ENCODE results near the gene MADD.

- TF ChIP-seq LARP7 (IDR thresholded peaks at IDR 0.05): no peak
- TF ChIP-seq CREB1 (IDR thresholded peaks at IDR 0.05; ENCODE audit: low read depth): no peak
- TF ChIP-seq CTCF (IDR thresholded peaks at IDR 0.05 in 2 of 3, conservative IDR thresholded peaks at IDR 0.05 in 1 of 3; ENCODE audit: control insufficient read depth in 2 of 3, extremely low read depth in 1 of 3, insufficient read depth in 1 of 3, low read depth in 3 of 3, low read length in 3 of 3): no peak
- TF ChIP-seq YY1 (IDR thresholded peaks at IDR 0.05; ENCODE audit: low read depth, low read length): no peak
- no peak for TF ChIP-seq POLR2AphosphoS5 (IDR thresholded peaks at IDR 0.05; ENCODE audit: low read length)
- TF ChIP-seq CEBPB (IDR thresholded peaks at IDR 0.05; ENCODE audit: borderline replicate concordance in 1 of 2, low read depth in 2 of 2, low read length in 2 of 2): no peak
- no peak for TF ChIP-seq EGR1 (IDR thresholded peaks at IDR 0.05; ENCODE audit: borderline replicate concordance in 1 of 2, low read depth in 2 of 2, low read length in 2 of 2)
- no peak for TF ChIP-seq MXI1 (IDR thresholded peaks at IDR 0.05; ENCODE audit: low read depth, low read length)
- TF ChIP-seq ZNF274 (IDR thresholded peaks at IDR 0.05; ENCODE audit: insufficient read depth, insufficient read length): no peak
- no peak for TF ChIP-seq JUNB (IDR thresholded peaks at IDR 0.05)
- TF ChIP-seq RFX5 (IDR thresholded peaks at IDR 0.05; ENCODE audit: low read depth, low read length): no peak
- TF ChIP-seq NFIC (IDR thresholded peaks at IDR 0.05; ENCODE audit: low read depth, low read length): no peak
- no peak for TF ChIP-seq FOXM1 (IDR thresholded peaks at IDR 0.05; ENCODE audit: low read depth, low read length)
Observed at GRCh38 chr11:47296045-47296444, 26.1 kb downstream of the MADD start.

Data from GM12878 (cell line).